ENCODE measurements around the gene OXGR1. TPM values are rescaled to one million over a fixed set of nuclear protein-coding genes. Genes with fewer than 3 reads are reported as not detected.
"Not testable (repeated sequence)": the region's sequence is repeated elsewhere in the genome, so short reads cannot be mapped to it uniquely, and the experiment has no call there.

OXGR1 gene
- total RNA-seq, 1 donor: not detected

GRCh38 chr13:96996107-96996506 is 1.8 kb upstream of the OXGR1 start:
- Histone ChIP-seq H3K4me3 (ENCODE audit: low read length) (no peak overlapping the region), H3K9me3 (ENCODE audit: low read depth, low read length) (no peaks in the 10 kb centered on the region), H3K27me3 (ENCODE audit: insufficient read depth, low read length) (peaks cover 43% of the 10 kb centered on the region), H3K4me1 (ENCODE audit: insufficient read depth, low read length) (peaks cover 53% of the 10 kb centered on the region)

GRCh38 chr13:96994858-96995243 is 575 bp upstream of the OXGR1 start:
- no peak overlapping the region for H3K4me3 ChIP-seq (ENCODE audit: low read length)
- peaks cover 43% of the 10 kb centered on the region for H3K27me3 ChIP-seq (ENCODE audit: insufficient read depth, low read length)
- peaks cover 40% of the 10 kb centered on the region for H3K4me1 ChIP-seq (ENCODE audit: insufficient read depth, low read length)
- H3K9me3 ChIP-seq (ENCODE audit: low read depth, low read length): no peaks in the 10 kb centered on the region

GRCh38 chr13:96993634-96994016 is 651 bp downstream of the OXGR1 start:
- Histone ChIP-seq H3K27me3 (ENCODE audit: insufficient read depth, low read length) (peaks cover 43% of the 10 kb centered on the region), H3K9me3 (ENCODE audit: low read depth, low read length) (no peaks in the 10 kb centered on the region), H3K4me1 (ENCODE audit: insufficient read depth, low read length) (peaks cover 28% of the 10 kb centered on the region), H3K4me3 (ENCODE audit: low read length) (peak overlapping the region; percentile 15)

GRCh38 chr13:96992633-96993032 is 1.6 kb downstream of the OXGR1 start:
- peaks cover 27% of the 10 kb centered on the region for H3K4me1 ChIP-seq (ENCODE audit: insufficient read depth, low read length)
- H3K27me3 ChIP-seq (ENCODE audit: insufficient read depth, low read length): peaks cover 43% of the 10 kb centered on the region
- no peak overlapping the region for H3K4me3 ChIP-seq (ENCODE audit: low read length)
- H3K9me3 ChIP-seq (ENCODE audit: low read depth, low read length): no peaks in the 10 kb centered on the region

GRCh38 chr13:96991072-96991471 is 3.2 kb downstream of the OXGR1 start:
- H3K27me3 ChIP-seq (ENCODE audit: insufficient read depth, low read length): peaks cover 43% of the 10 kb centered on the region
- peaks cover 20% of the 10 kb centered on the region for H3K4me1 ChIP-seq (ENCODE audit: insufficient read depth, low read length)
- no peak overlapping the region for H3K4me3 ChIP-seq (ENCODE audit: low read length)
- H3K9me3 ChIP-seq (ENCODE audit: low read depth, low read length): no peaks in the 10 kb centered on the region

GRCh38 chr13:96988441-96988840 is 5.8 kb downstream of the OXGR1 start:
- H3K4me3 ChIP-seq (ENCODE audit: low read length): no peak overlapping the region
- H3K4me1 ChIP-seq (ENCODE audit: insufficient read depth, low read length): peaks cover 10% of the 10 kb centered on the region
- no peaks in the 10 kb centered on the region for H3K9me3 ChIP-seq (ENCODE audit: low read depth, low read length)
- peaks cover 23% of the 10 kb centered on the region for H3K27me3 ChIP-seq (ENCODE audit: insufficient read depth, low read length)

- no peaks in the 10 kb centered on the region for H3K9me3 ChIP-seq (ENCODE audit: low read depth, low read length)
- H3K27me3 ChIP-seq (ENCODE audit: insufficient read depth, low read length): no peaks in the 10 kb centered on the region
- H3K4me1 ChIP-seq (ENCODE audit: insufficient read depth, low read length): peaks cover 20% of the 10 kb centered on the region
- no peak overlapping the region for H3K4me3 ChIP-seq (ENCODE audit: low read length)
Measured at GRCh38 chr13:96984051-96984508, 10.2 kb downstream of the OXGR1 start.

- H3K4me3 ChIP-seq (ENCODE audit: low read length): no peak overlapping the region
- H3K27me3 ChIP-seq (ENCODE audit: insufficient read depth, low read length): no peaks in the 10 kb centered on the region
- H3K9me3 ChIP-seq (ENCODE audit: low read depth, low read length): no peaks in the 10 kb centered on the region
- H3K4me1 ChIP-seq (ENCODE audit: insufficient read depth, low read length): peaks cover 20% of the 10 kb centered on the region
Measured at GRCh38 chr13:96982672-96983071, 11.6 kb downstream of the OXGR1 start.

- peaks cover 20% of the 10 kb centered on the region for H3K4me1 ChIP-seq (ENCODE audit: insufficient read depth, low read length)
- H3K4me3 ChIP-seq (ENCODE audit: low read length); H3K9me3 ChIP-seq (ENCODE audit: low read depth, low read length); H3K27me3 ChIP-seq (ENCODE audit: insufficient read depth, low read length): not testable (repeated sequence)
Measured at GRCh38 chr13:96979861-96980260, 14.4 kb downstream of the OXGR1 start.

GRCh38 chr13:96968027-96968426 is 26.2 kb downstream of the OXGR1 start:
- Histone ChIP-seq H3K27me3 (ENCODE audit: insufficient read depth, low read length) (no peaks in the 10 kb centered on the region), H3K4me3 (ENCODE audit: low read length) (no peak overlapping the region), H3K9me3 (ENCODE audit: low read depth, low read length) (peaks cover 19% of the 10 kb centered on the region), H3K4me1 (ENCODE audit: insufficient read depth, low read length) (no peaks in the 10 kb centered on the region)

GRCh38 chr13:96967248-96967745 is 27.0 kb downstream of the OXGR1 start:
- H3K9me3 ChIP-seq (ENCODE audit: low read depth, low read length): peaks cover 19% of the 10 kb centered on the region
- no peaks in the 10 kb centered on the region for H3K27me3 ChIP-seq (ENCODE audit: insufficient read depth, low read length)
- H3K4me3 ChIP-seq (ENCODE audit: low read length): no peak overlapping the region
- H3K4me1 ChIP-seq (ENCODE audit: insufficient read depth, low read length): no peaks in the 10 kb centered on the region

- H3K27me3 ChIP-seq (ENCODE audit: insufficient read depth, low read length): no peaks in the 10 kb centered on the region
- H3K9me3 ChIP-seq (ENCODE audit: low read depth, low read length): peaks cover 19% of the 10 kb centered on the region
- no peak overlapping the region for H3K4me3 ChIP-seq (ENCODE audit: low read length)
- H3K4me1 ChIP-seq (ENCODE audit: insufficient read depth, low read length): no peaks in the 10 kb centered on the region
Measured at GRCh38 chr13:96966415-96967102, 27.7 kb downstream of the OXGR1 start.

GRCh38 chr13:96963786-96964475 is 30.3 kb downstream of the OXGR1 start:
- H3K4me3 ChIP-seq (ENCODE audit: low read length): no peak overlapping the region

GRCh38 chr13:96960379-96960778 is 33.9 kb downstream of the OXGR1 start:
- H3K27me3 ChIP-seq (ENCODE audit: insufficient read depth, low read length): no peaks in the 10 kb centered on the region
- H3K4me3 ChIP-seq (ENCODE audit: low read length): no peak overlapping the region
- no peaks in the 10 kb centered on the region for H3K9me3 ChIP-seq (ENCODE audit: low read depth, low read length)
- no peaks in the 10 kb centered on the region for H3K4me1 ChIP-seq (ENCODE audit: insufficient read depth, low read length)

More at GRCh38 chr13:96963786-96964475, 30.3 kb downstream of the OXGR1 start:
- Histone ChIP-seq H3K4me1 (ENCODE audit: insufficient read depth, low read length) (no peaks in the 10 kb centered on the region), H3K9me3 (ENCODE audit: low read depth, low read length) (peaks cover 14% of the 10 kb centered on the region), H3K27me3 (ENCODE audit: insufficient read depth, low read length) (no peaks in the 10 kb centered on the region)

- H3K27me3 ChIP-seq (ENCODE audit: insufficient read depth, low read length): no peaks in the 10 kb centered on the region
- no peaks in the 10 kb centered on the region for H3K9me3 ChIP-seq (ENCODE audit: low read depth, low read length)
- H3K4me3 ChIP-seq (ENCODE audit: low read length): no peak overlapping the region
- H3K4me1 ChIP-seq (ENCODE audit: insufficient read depth, low read length): no peaks in the 10 kb centered on the region
Measured at GRCh38 chr13:96958286-96958891, 35.9 kb downstream of the OXGR1 start.
